ENCODE results near the gene DPYSL3. TPM values are rescaled to one million over a fixed set of nuclear protein-coding genes. Genes with fewer than 3 reads are reported as not detected.

DPYSL3 gene
- total RNA-seq, 1 donor from 2014 or later: 1.6 TPM

- no peaks in the 10 kb centered on the region for H3K36me3 ChIP-seq (ENCODE audit: control insufficient read depth, insufficient read depth, low read length)
- no peak overlapping the region for H3K4me3 ChIP-seq (ENCODE audit: low read depth, low read length)
- no peak for TF ChIP-seq CTCF (IDR thresholded peaks at IDR 0.05; ENCODE audit: insufficient read depth, low read length, severe bottlenecking)
- no peaks in the 10 kb centered on the region for H3K27me3 ChIP-seq (ENCODE audit: control insufficient read depth, insufficient read depth, low read length)
- FAIRE-seq (no peak), DNase-seq (ENCODE audit: low read depth) (peak; percentile 92)
Observed at GRCh38 chr5:147348046-147348445, 161.8 kb downstream of the DPYSL3 start.

- Histone ChIP-seq H3K27me3 (ENCODE audit: control insufficient read depth, insufficient read depth, low read length) (no peaks in the 10 kb centered on the region), H3K4me3 (ENCODE audit: low read depth, low read length) (no peak overlapping the region), H3K36me3 (ENCODE audit: control insufficient read depth, insufficient read depth, low read length) (no peaks in the 10 kb centered on the region)
- DNase-seq (ENCODE audit: low read depth) (no peak), FAIRE-seq (no peak)
- no peak for TF ChIP-seq CTCF (IDR thresholded peaks at IDR 0.05; ENCODE audit: insufficient read depth, low read length, severe bottlenecking)
Observed at GRCh38 chr5:147346006-147346561, 163.8 kb downstream of the DPYSL3 start.

- DNase-seq (ENCODE audit: low read depth): no peak
- Histone ChIP-seq H3K4me3 (ENCODE audit: low read depth, low read length) (no peak overlapping the region), H3K36me3 (ENCODE audit: control insufficient read depth, insufficient read depth, low read length) (no peaks in the 10 kb centered on the region), H3K27me3 (ENCODE audit: control insufficient read depth, insufficient read depth, low read length) (no peaks in the 10 kb centered on the region)
- no peak for FAIRE-seq
- TF ChIP-seq CTCF (IDR thresholded peaks at IDR 0.05; ENCODE audit: insufficient read depth, low read length, severe bottlenecking): no peak
Observed at GRCh38 chr5:147344861-147345260, 165.0 kb downstream of the DPYSL3 start.

GRCh38 chr5:147341345-147341744 lies 168.5 kb downstream of the DPYSL3 start:
- FAIRE-seq (no peak), DNase-seq (ENCODE audit: low read depth) (no peak)
- Histone ChIP-seq H3K4me3 (ENCODE audit: low read depth, low read length) (no peak overlapping the region), H3K27me3 (ENCODE audit: control insufficient read depth, insufficient read depth, low read length) (no peaks in the 10 kb centered on the region), H3K36me3 (ENCODE audit: control insufficient read depth, insufficient read depth, low read length) (no peaks in the 10 kb centered on the region)
- no peak for TF ChIP-seq CTCF (IDR thresholded peaks at IDR 0.05; ENCODE audit: insufficient read depth, low read length, severe bottlenecking)

GRCh38 chr5:147340941-147341340 lies 168.9 kb downstream of the DPYSL3 start:
- Histone ChIP-seq H3K4me3 (ENCODE audit: low read depth, low read length) (no peak overlapping the region), H3K36me3 (ENCODE audit: control insufficient read depth, insufficient read depth, low read length) (no peaks in the 10 kb centered on the region), H3K27me3 (ENCODE audit: control insufficient read depth, insufficient read depth, low read length) (no peaks in the 10 kb centered on the region)
- FAIRE-seq (no peak), DNase-seq (ENCODE audit: low read depth) (no peak)
- TF ChIP-seq CTCF (IDR thresholded peaks at IDR 0.05; ENCODE audit: insufficient read depth, low read length, severe bottlenecking): no peak

Measured in bronchial epithelial cell (primary cell).